Neural cell (in vitro differentiated cells): ENCODE data around the gene FAM187B. TPM values are rescaled to one million over a fixed set of nuclear protein-coding genes. Genes with fewer than 3 reads are reported as not detected.

Source experiments
- H2AFZ ChIP-seq: fragments of 200-600, 300-800 bp; sonication (generic), shearing (Covaris generic); 2 replicates; pipeline ENCODE4 v1.6.0; 2014; ENCODE audit warnings: low read depth, mild to moderate bottlenecking, antibody characterized with exemption, low read length, moderate library complexity
- H3F3A ChIP-seq: fragments of 200-600 bp; shearing (Covaris generic); 2 replicates; pipeline ENCODE4 v1.6.1; 2016; ENCODE audit warnings: mild to moderate bottlenecking, moderate library complexity, mixed read lengths, antibody characterized with exemption, low read length; ENCODE audit not compliant: insufficient read depth, poor library complexity, severe bottlenecking
- H3K27ac ChIP-seq: fragments of 200-600, 300-800 bp; sonication (generic), shearing (Covaris generic); 2 replicates; pipeline ENCODE4 v1.5.1; 2014; ENCODE audit warnings: mild to moderate bottlenecking, low read length, moderate library complexity
- H3K27me3 ChIP-seq: fragments of 300-800, 200-600 bp; sonication (generic), shearing (Covaris generic); 2 replicates; pipeline ENCODE4 v1.6.0; 2014; ENCODE audit warnings: mild to moderate bottlenecking, low read depth, low read length, moderate library complexity; ENCODE audit not compliant: insufficient read depth
- H3K36me3 ChIP-seq: fragments of 300-800, 200-600 bp; sonication (generic), shearing (Covaris generic); 2 replicates; pipeline ENCODE4 v1.5.1; 2014; ENCODE audit warnings: mild to moderate bottlenecking, antibody characterized with exemption, low read length, moderate library complexity; ENCODE audit not compliant: insufficient read depth
- H3K4me2 ChIP-seq: fragments of 300-800, 200-600 bp; sonication (generic), shearing (Covaris generic); 2 replicates; pipeline ENCODE4 v1.6.0; 2014; ENCODE audit warnings: mild to moderate bottlenecking, low read length
- H3K4me3 ChIP-seq: fragments of 300-800, 200-600 bp; sonication (generic), shearing (Covaris generic); 2 replicates; pipeline ENCODE4 v1.5.1; 2014; ENCODE audit warnings: mild to moderate bottlenecking, low read length, moderate library complexity
- H3K79me2 ChIP-seq: fragments of 200-600 bp; shearing (Covaris generic); replicated peaks from 2 replicates; pipeline ENCODE4 v1.6.0; 2014; ENCODE audit warnings: mild to moderate bottlenecking, low read length, moderate library complexity; ENCODE audit not compliant: insufficient read depth
- H3K9ac ChIP-seq: fragments of 300-800, 200-600 bp; sonication (generic), shearing (Covaris generic); 2 replicates; pipeline ENCODE4 v1.6.1; 2016; ENCODE audit warnings: mild to moderate bottlenecking, low read length, mixed read lengths
- H3K9me2 ChIP-seq: fragments of 200-600 bp; shearing (Covaris generic); 2 replicates; pipeline ENCODE4 v1.6.1; 2016; ENCODE audit warnings: mild to moderate bottlenecking, low read length, mixed read lengths; ENCODE audit not compliant: insufficient read depth
- H3K9me3 ChIP-seq: fragments of 200-600, 300-800 bp; sonication (generic), shearing (Covaris generic); 2 replicates; pipeline ENCODE4 v1.6.1; 2016; ENCODE audit warnings: mild to moderate bottlenecking, mixed run types, low read length, moderate library complexity, mixed read lengths
- H4K20me1 ChIP-seq: fragments of 200-600 bp; shearing (Covaris generic); 2 replicates; pipeline ENCODE4 v1.6.1; 2016; ENCODE audit warnings: mild to moderate bottlenecking, mixed run types; ENCODE audit not compliant: insufficient read depth
- CTCF ChIP-seq: fragments of 450-650 bp; IDR thresholded peaks from 2 replicates; pipeline ENCODE4 v1.5.1; 2014; ENCODE audit warnings: antibody characterized with exemption, mild to moderate bottlenecking, moderate library complexity; ENCODE audit not compliant: poor library complexity, severe bottlenecking
- EP300 ChIP-seq: fragments of 450-650 bp; conservative IDR thresholded peaks from 2 replicates; pipeline ENCODE4 v1.6.1; 2014; ENCODE audit warnings: antibody characterized with exemption, mild to moderate bottlenecking, moderate library complexity; ENCODE audit not compliant: poor library complexity, severe bottlenecking
- EZH2 ChIP-seq: fragments of 200-600, 300-800 bp; shearing (Covaris generic), sonication (generic); IDR thresholded peaks from 2 replicates; pipeline ENCODE4 v1.6.1; 2014; ENCODE audit warnings: antibody characterized with exemption, low read length, borderline replicate concordance, mild to moderate bottlenecking; ENCODE audit not compliant: insufficient read depth, poor library complexity, severe bottlenecking
- MXI1 ChIP-seq: fragments of 450-650 bp; conservative IDR thresholded peaks from 2 replicates; pipeline ENCODE4 v1.6.1; 2014; ENCODE audit warnings: antibody characterized with exemption, mild to moderate bottlenecking; ENCODE audit not compliant: poor library complexity, severe bottlenecking
- POLR2AphosphoS5 ChIP-seq: IDR thresholded peaks from 2 replicates; pipeline ENCODE4 v1.6.1; 2012
- RAD21 ChIP-seq: fragments of 450-650 bp; conservative IDR thresholded peaks from 2 replicates; pipeline ENCODE4 v1.6.1; 2014; ENCODE audit warnings: antibody characterized with exemption, mild to moderate bottlenecking, moderate library complexity
- REST ChIP-seq: IDR thresholded peaks from 2 replicates; pipeline ENCODE4 v1.6.1; 2012; ENCODE audit warnings: borderline replicate concordance
- SMC3 ChIP-seq: fragments of 450-650 bp; conservative IDR thresholded peaks from 2 replicates; pipeline ENCODE4 v1.6.1; 2014; ENCODE audit warnings: antibody characterized with exemption, mild to moderate bottlenecking, moderate library complexity; ENCODE audit not compliant: poor library complexity
- TAF1 ChIP-seq: IDR thresholded peaks from 2 replicates; pipeline ENCODE4 v1.6.1; 2012; ENCODE audit warnings: low read depth
- polyA plus RNA-seq: library from polyadenylated mRNA; depleted of rRNA; stranded (reverse); fragments of >200 nt; gene quantifications from 2 replicates; pipeline ENCODE4 v1.2.3, GENCODE V29; 2014

Gene FAM187B
- polyA plus RNA-seq, 1 donor from 2014 or later = not detected

GRCh38 chr19:35207391-35207871, 21.1 kb downstream of the FAM187B start:
- H3K9me2 ChIP-seq = no peaks in the 10 kb centered on the region

GRCh38 chr19:35206855-35207254, 21.7 kb downstream of the FAM187B start:
- Histone ChIP-seq H3K9me3 (no peaks in the 10 kb centered on the region), H3K27me3 (no peaks in the 10 kb centered on the region), H3K4me3 (no peak overlapping the region), H4K20me1 (no peaks in the 10 kb centered on the region), H3F3A (no peaks in the 10 kb centered on the region), H3K9me2 (no peaks in the 10 kb centered on the region), H3K27ac (no peak overlapping the region), H3K4me2 (no peak overlapping the region), H2AFZ (no peak overlapping the region), H3K9ac (no peak overlapping the region), H3K79me2 (no peaks in the 10 kb centered on the region), H3K36me3 (no peaks in the 10 kb centered on the region)
- TF ChIP-seq EP300 (no peak), CTCF (no peak), RAD21 (no peak)

More at GRCh38 chr19:35207391-35207871, 21.1 kb downstream of the FAM187B start:
- no peak overlapping the region for H3K9ac ChIP-seq
- H3K27me3 ChIP-seq = no peaks in the 10 kb centered on the region
- H3F3A ChIP-seq = no peaks in the 10 kb centered on the region
- H3K79me2 ChIP-seq = no peaks in the 10 kb centered on the region
- no peaks in the 10 kb centered on the region for H3K36me3 ChIP-seq
- no peak overlapping the region for H3K4me2 ChIP-seq
- no peak for TF ChIP-seq EZH2
- TF ChIP-seq TAF1 = no peak
- TF ChIP-seq POLR2AphosphoS5 = no peak
- no peak for TF ChIP-seq RAD21
- no peak for TF ChIP-seq EP300
- TF ChIP-seq SMC3 = no peak
- TF ChIP-seq REST = no peak
- H2AFZ ChIP-seq = no peak overlapping the region
- H3K9me3 ChIP-seq = no peaks in the 10 kb centered on the region
- H3K27ac ChIP-seq = no peak overlapping the region
- H3K4me3 ChIP-seq = no peak overlapping the region
- H4K20me1 ChIP-seq = no peaks in the 10 kb centered on the region

GRCh38 chr19:35206379-35206778, 22.2 kb downstream of the FAM187B start:
- Histone ChIP-seq H3K79me2 (no peaks in the 10 kb centered on the region), H3K27ac (no peak overlapping the region), H4K20me1 (no peaks in the 10 kb centered on the region), H3K4me2 (no peak overlapping the region), H3K27me3 (no peaks in the 10 kb centered on the region), H3K9me2 (no peaks in the 10 kb centered on the region), H3F3A (no peaks in the 10 kb centered on the region), H3K4me3 (no peak overlapping the region), H3K9ac (no peak overlapping the region), H2AFZ (no peak overlapping the region), H3K9me3 (no peaks in the 10 kb centered on the region), H3K36me3 (no peaks in the 10 kb centered on the region)
- TF ChIP-seq RAD21 (no peak), REST (no peak), EP300 (no peak), CTCF (no peak), SMC3 (no peak), EZH2 (no peak), TAF1 (no peak), MXI1 (no peak)
